IPS-NIHi7 (cell line): Measurements from ENCODE around the gene POLR3A.
A peak's percentile ranks its signal among the peaks of the same experiment; 100 is the strongest.

ENCODE experiments used
- DNase-seq: peaks from one replicate; pipeline ENCODE4 v3.0.0; 2012; ENCODE audit warnings: mixed read lengths; ENCODE audit errors: extremely low spot score

POLR3A gene

DNA sequence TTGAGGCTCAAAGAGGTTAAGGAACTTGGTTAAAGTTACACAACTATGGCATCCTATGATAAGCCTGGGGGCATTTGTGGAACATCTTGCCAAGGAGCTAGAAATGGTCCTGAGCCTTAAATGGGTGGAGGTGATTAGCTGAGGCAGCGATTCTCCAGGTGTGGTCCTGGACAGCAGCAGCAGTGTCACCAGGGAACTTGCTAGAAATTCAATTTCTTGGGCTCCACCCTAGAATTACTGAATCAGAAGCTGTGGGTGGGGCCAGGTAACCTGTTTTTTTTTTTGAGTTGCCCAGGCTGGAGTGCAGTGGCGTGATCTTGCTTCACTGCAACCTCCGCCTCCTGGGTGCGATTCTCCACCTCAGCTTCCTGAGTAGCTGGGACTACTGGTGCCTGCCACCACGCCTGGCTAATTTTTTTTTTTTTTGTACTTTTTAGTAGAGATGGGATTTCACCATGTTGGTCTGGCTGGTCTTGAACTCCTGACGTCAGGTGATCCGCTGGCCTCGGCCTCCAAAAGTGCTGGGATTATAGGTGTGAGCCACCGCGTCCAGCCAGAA lies 17.5 kb upstream of the POLR3A start:
- no peak for DNase-seq

DNA sequence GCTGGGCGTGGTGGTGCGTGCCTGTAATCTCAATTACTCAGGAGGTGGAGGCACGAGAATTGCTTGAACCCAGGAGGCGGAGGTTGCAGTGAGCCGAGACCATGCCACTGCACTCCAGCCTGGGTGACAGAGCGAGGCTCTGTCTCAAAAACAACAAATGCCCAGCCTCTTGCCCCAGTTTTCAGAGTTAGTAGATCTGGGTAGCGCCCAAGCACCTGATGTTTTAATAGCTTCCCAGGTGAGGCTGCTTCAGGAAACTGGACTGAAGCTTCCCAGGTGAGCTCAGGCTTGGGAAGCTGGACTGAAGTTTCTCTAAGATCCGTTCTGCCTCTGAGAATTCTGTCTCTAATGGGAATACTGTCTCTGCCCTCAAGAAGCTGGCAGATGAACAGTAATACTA lies 16.5 kb upstream of the POLR3A start:
- DNase-seq = no peak

DNA sequence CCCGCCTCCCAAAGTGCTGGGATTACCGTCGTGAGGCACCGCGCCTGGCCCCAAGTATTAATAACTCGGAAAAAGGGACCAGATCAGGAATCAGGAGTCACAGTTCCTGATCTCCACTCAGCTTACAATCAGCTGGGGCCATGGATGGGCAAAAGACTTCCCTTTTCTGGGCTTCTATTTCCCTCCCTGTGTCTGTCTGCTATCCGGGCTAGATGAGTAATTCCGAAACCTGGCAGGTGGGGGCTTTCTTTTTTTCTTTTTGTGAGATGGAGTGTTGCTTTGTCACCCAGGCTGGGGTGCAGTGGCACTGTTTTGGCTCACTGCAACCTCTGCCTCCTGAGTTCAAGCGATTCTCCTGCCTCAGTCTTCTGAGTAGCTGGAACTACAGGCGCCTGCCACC lies 15.9 kb upstream of the POLR3A start:
- no peak for DNase-seq

- DNase-seq = no peak
These were observed 15.4 kb upstream of the POLR3A start for GRCh38 chr10:78044699-78045098.

DNA sequence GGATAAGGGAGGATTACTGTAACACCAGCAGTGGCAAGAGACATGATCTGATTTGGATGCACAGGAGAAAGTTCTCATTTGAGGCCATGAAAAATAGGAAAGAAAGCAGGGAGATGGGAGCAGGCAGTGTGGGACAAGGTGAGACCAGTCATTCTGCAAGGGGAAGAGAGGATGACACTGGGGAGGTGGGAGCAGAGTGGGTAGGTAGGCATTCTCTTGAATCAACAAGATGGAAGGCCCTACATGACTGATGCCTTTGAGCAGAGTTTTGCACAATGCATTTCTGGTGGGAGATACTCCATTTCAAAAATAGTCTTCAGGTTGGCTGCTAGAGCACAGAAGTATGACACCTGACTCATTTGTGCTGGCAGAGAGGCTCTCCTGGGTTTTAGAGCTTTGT lies 14.9 kb upstream of the POLR3A start:
- no peak for DNase-seq

- DNase-seq = no peak
These were observed 13.4 kb upstream of the POLR3A start for GRCh38 chr10:78042752-78043104.

DNA sequence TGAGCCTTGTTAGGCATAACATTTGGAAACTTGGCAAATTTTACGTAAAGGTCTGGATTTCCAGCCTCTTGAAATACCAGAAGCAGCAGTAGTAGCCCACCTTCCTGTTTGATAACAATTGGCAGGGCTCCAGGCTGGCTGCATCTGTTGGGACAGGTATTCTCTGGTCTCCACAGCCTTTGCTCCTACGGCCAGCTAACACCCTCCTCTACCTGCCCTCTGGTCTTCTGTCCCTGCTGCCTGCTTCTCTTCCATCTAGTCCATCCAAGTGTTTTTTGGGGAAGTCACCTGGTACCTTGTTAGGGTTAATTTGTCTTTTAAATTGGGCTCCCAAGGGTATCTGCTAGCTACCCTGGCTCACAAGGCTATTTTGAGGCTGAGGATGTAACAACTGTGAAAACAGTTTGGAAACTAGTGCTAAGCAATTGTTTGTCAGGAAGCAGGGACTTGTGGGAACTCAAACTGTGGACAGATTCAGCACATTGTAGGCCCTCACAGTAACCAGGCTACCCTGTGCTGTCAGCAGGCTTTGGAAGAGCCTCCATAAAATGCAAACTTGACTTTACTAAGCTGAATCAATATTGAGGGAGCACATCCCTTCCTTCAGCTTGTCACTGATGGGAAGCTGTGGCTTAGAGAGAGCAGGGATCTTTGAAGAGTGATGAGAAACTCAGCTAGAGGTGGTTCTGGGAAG lies 12.9 kb upstream of the POLR3A start:
- no peak for DNase-seq

DNA sequence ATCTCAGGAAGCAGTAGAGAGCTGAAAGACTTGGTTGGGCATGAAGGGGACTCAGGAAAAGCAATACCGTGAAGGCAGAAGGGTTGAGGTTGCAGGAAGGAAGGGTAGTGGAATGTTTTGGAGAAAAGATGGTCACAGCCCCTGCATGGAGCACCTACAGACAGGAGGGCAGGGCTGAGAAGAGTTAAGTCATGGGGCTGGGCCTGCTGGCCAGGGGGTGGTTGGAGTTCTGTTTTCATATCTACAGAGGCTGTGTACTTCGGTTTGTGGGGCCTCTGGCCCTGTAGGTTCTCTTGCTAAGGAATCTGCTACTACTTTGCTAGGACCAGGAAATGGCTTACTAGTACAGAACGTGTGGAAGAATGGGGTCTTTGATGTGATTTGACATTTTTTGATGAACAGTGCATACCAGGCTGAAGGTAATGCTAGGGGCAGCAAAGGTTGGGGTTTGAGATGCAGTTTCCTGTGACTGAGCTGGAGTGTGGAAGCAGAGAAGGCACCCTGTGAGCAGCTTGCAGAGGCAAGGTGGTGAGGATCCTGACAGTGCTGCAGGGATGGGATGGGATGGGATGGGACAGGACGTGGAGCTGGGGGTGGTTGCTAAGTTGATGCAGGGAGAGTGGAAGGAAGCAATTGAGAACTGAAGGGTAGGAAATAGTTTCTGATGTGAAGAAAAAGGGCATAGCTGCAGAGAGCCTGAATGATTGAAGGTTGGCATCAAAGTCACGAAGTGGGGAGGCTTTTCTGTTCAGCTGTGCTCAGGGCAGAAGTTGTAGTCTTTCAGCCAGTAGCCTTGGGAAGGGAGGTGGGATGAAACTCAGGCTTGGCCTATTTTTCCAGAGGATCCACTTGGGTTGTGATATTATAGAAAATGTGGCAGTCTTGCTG lies 12.1 kb upstream of the POLR3A start:
- DNase-seq = no peak

GRCh38 chr10:78039743-78040142 lies 10.4 kb upstream of the POLR3A start:
- no peak for DNase-seq

- DNase-seq = no peak
These were observed 9.7 kb upstream of the POLR3A start for GRCh38 chr10:78038791-78039547.

- DNase-seq = no peak
These were observed 8.8 kb upstream of the POLR3A start for GRCh38 chr10:78038105-78038504.

- DNase-seq = no peak
These were observed 6.7 kb upstream of the POLR3A start for GRCh38 chr10:78035933-78036583.

DNA sequence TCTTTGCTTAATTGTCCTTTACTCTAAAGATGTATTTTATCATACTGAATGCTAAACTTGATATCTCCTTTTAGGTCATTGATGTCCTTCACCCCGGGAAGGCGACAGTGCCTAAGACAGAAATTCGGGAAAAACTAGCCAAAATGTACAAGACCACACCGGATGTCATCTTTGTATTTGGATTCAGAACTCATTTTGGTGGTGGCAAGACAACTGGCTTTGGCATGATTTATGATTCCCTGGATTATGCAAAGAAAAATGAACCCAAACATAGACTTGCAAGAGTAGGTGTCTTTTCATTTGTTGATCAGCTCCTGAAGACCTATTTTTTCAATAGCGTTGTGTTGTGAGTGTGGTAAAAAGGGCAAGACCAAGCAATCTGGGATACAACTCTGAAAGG lies 6.1 kb upstream of the POLR3A start:
- DNase-seq = no peak

DNA sequence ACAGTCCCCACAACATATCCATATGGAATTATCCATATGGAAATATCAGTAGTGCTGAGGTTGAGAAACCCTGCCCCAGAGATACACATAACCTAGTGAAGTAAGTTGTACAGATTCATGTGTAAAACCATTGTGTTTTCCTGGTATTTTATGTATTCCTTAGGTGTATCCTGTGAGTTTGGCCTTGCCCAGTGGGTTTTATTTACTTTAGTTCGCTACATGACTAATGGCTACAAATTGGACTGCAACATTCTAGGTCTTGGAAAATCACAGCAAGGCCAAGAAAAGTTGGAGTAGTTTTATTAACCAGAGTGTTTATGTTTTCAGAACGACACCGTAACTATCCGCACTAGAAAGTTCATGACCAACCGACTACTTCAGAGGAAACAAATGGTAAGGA lies 5.7 kb upstream of the POLR3A start:
- DNase-seq = no peak

- peak; percentile 96 for DNase-seq
These were observed 4.5 kb upstream of the POLR3A start, which contains the start of gene RPS24 for GRCh38 chr10:78033637-78034470. RPS24 (plus strand) TSS chr10:78033863; CDS start chr10:78033902, 39 bp downstream.

GRCh38 chr10:78033387-78033636 lies 4.0 kb upstream of the POLR3A start:
- DNase-seq = no peak

- peak; percentile 45 for DNase-seq
These were observed 662 bp downstream of the POLR3A start for GRCh38 chr10:78028438-78029268.

- no peak for DNase-seq
These were observed 3.5 kb downstream of the POLR3A start for GRCh38 chr10:78025685-78026364.

DNA sequence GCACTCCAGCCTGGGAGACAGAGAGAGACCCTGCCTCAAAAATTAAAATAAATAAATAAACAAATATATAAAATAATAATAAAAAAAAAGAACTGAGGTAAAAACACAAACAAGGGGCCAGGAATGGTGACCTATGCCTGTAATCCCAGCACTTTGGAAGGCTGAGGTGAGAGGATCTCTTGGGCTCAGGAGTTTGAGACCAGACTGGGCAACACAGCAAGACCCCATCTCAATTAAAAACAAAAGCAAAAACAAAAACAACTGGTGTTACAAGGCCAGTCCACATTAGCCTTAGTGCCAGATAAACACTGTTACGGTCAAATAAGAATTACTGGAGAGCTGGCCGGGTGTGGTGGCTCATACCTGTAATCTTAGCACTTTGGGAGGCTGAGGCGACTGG lies 5.6 kb downstream of the POLR3A start:
- DNase-seq = no peak

DNA sequence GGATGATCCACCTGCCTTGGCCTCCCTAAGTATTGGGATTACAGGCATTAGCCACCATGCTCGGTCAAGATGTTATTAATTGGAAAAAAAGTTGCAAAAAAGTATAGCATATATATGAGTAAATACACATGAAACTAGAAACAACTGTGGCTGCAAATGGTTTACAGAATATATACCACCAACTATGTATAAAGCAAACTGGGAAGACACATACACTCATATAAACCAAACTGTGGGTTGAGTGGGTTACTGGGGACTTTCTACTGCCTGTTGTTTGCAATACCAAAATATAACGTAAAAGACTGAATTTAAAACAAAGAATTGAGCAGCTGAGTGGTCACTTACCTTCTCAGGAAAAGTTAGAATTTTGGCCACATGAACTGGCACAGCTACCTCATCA lies 8.1 kb downstream of the POLR3A start:
- no peak for DNase-seq
